22Rv1 (cell line): ENCODE data around the gene CCDC80.

Source experiments
- ZFX ChIP-seq: fragments of 450-650 bp; IDR thresholded peaks from 2 replicates; pipeline ENCODE4 v1.6.1; 2017; ENCODE audit warnings: antibody characterized with exemption, borderline replicate concordance
- TF ChIP-seq, protein P1 (sequence below): fragments of 450-650 bp; IDR thresholded peaks from 2 replicates; pipeline ENCODE4 v1.5.1; 2017; ENCODE audit warnings: mild to moderate bottlenecking

GRCh38 chr3:112640276-112640929 lies 540 bp downstream of the CCDC80 start:
- TF ChIP-seq, protein P1, sequence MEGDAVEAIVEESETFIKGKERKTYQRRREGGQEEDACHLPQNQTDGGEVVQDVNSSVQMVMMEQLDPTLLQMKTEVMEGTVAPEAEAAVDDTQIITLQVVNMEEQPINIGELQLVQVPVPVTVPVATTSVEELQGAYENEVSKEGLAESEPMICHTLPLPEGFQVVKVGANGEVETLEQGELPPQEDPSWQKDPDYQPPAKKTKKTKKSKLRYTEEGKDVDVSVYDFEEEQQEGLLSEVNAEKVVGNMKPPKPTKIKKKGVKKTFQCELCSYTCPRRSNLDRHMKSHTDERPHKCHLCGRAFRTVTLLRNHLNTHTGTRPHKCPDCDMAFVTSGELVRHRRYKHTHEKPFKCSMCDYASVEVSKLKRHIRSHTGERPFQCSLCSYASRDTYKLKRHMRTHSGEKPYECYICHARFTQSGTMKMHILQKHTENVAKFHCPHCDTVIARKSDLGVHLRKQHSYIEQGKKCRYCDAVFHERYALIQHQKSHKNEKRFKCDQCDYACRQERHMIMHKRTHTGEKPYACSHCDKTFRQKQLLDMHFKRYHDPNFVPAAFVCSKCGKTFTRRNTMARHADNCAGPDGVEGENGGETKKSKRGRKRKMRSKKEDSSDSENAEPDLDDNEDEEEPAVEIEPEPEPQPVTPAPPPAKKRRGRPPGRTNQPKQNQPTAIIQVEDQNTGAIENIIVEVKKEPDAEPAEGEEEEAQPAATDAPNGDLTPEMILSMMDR: no peak
- no peak for TF ChIP-seq ZFX
